Measurements from ENCODE around the gene CAVIN1.
"Not testable (repeated sequence)": the region's sequence is repeated elsewhere in the genome, so short reads cannot be mapped to it uniquely, and the experiment has no call there.

Gene CAVIN1

GRCh38 chr17:42454987-42455386 lies 31.9 kb upstream of the CAVIN1 start:
- H3K4me3 ChIP-seq (ENCODE audit: low read depth, low read length); H3K27ac ChIP-seq (ENCODE audit: low read depth, low read length); H3K27me3 ChIP-seq (ENCODE audit: insufficient read depth, low read length); H3K36me3 ChIP-seq (ENCODE audit: insufficient read depth, low read length); H2AFZ ChIP-seq (ENCODE audit: low read length, unreplicated experiment); H3K79me2 ChIP-seq (ENCODE audit: control insufficient read depth, insufficient read depth, low read length, unreplicated experiment): not testable (repeated sequence)
- H3K4me1 ChIP-seq (ENCODE audit: control insufficient read depth, insufficient read depth, low read length, unreplicated experiment): peaks cover 17% of the 10 kb centered on the region

- H3K27me3 ChIP-seq (ENCODE audit: insufficient read depth, low read length): no peaks in the 10 kb centered on the region
- no peak overlapping the region for H3K27ac ChIP-seq (ENCODE audit: low read depth, low read length)
- H3K36me3 ChIP-seq (ENCODE audit: insufficient read depth, low read length): no peaks in the 10 kb centered on the region
- H3K4me1 ChIP-seq (ENCODE audit: control insufficient read depth, insufficient read depth, low read length, unreplicated experiment): peaks cover 17% of the 10 kb centered on the region
- no peaks in the 10 kb centered on the region for H3K79me2 ChIP-seq (ENCODE audit: control insufficient read depth, insufficient read depth, low read length, unreplicated experiment)
- H2AFZ ChIP-seq (ENCODE audit: low read length, unreplicated experiment): no peak overlapping the region
- no peak overlapping the region for H3K4me3 ChIP-seq (ENCODE audit: low read depth, low read length)
These were observed 30.4 kb upstream of the CAVIN1 start for GRCh38 chr17:42453439-42453838.

GRCh38 chr17:42451270-42451669 lies 28.2 kb upstream of the CAVIN1 start:
- not testable (repeated sequence) for H3K79me2 ChIP-seq (ENCODE audit: control insufficient read depth, insufficient read depth, low read length, unreplicated experiment); H3K4me3 ChIP-seq (ENCODE audit: low read depth, low read length); H2AFZ ChIP-seq (ENCODE audit: low read length, unreplicated experiment); H3K27ac ChIP-seq (ENCODE audit: low read depth, low read length); H3K4me1 ChIP-seq (ENCODE audit: control insufficient read depth, insufficient read depth, low read length, unreplicated experiment); H3K27me3 ChIP-seq (ENCODE audit: insufficient read depth, low read length); H3K36me3 ChIP-seq (ENCODE audit: insufficient read depth, low read length)

DNA sequence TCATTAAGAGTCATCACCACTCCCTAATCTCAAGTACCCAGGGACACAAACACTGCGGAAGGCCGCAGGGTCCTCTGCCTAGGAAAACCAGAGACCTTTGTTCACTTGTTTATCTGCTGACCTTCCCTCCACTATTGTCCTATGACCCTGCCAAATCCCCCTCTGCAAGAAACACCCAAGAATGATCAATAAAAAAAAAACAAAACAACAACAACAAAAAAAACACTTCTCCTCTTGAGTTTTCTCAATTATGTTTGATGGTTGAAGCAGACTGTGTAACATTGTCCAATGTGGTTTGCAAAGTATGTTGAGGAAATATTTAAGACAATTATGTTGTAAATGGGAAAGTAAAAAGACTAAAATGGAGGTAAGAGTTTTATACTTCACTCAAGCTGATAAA lies 26.8 kb upstream of the CAVIN1 start:
- H2AFZ ChIP-seq (ENCODE audit: low read length, unreplicated experiment); H3K27me3 ChIP-seq (ENCODE audit: insufficient read depth, low read length); H3K27ac ChIP-seq (ENCODE audit: low read depth, low read length); H3K79me2 ChIP-seq (ENCODE audit: control insufficient read depth, insufficient read depth, low read length, unreplicated experiment); H3K4me3 ChIP-seq (ENCODE audit: low read depth, low read length); H3K4me1 ChIP-seq (ENCODE audit: control insufficient read depth, insufficient read depth, low read length, unreplicated experiment); H3K36me3 ChIP-seq (ENCODE audit: insufficient read depth, low read length): not testable (repeated sequence)

- not testable (repeated sequence) for H3K36me3 ChIP-seq (ENCODE audit: insufficient read depth, low read length); H2AFZ ChIP-seq (ENCODE audit: low read length, unreplicated experiment); H3K79me2 ChIP-seq (ENCODE audit: control insufficient read depth, insufficient read depth, low read length, unreplicated experiment)
These were observed 26.1 kb upstream of the CAVIN1 start for GRCh38 chr17:42449176-42449575.

GRCh38 chr17:42442196-42442565 lies 19.1 kb upstream of the CAVIN1 start:
- no peaks in the 10 kb centered on the region for H3K36me3 ChIP-seq (ENCODE audit: insufficient read depth, low read length)
- H3K4me1 ChIP-seq (ENCODE audit: control insufficient read depth, insufficient read depth, low read length, unreplicated experiment): peaks cover 3% of the 10 kb centered on the region
- H3K4me3 ChIP-seq (ENCODE audit: low read depth, low read length): no peak overlapping the region
- H3K79me2 ChIP-seq (ENCODE audit: control insufficient read depth, insufficient read depth, low read length, unreplicated experiment): no peaks in the 10 kb centered on the region
- no peaks in the 10 kb centered on the region for H3K27me3 ChIP-seq (ENCODE audit: insufficient read depth, low read length)
- H3K27ac ChIP-seq (ENCODE audit: low read depth, low read length): no peak overlapping the region
- H2AFZ ChIP-seq (ENCODE audit: low read length, unreplicated experiment): no peak overlapping the region

More at GRCh38 chr17:42449176-42449575, 26.1 kb upstream of the CAVIN1 start:
- not testable (repeated sequence) for H3K27me3 ChIP-seq (ENCODE audit: insufficient read depth, low read length); H3K27ac ChIP-seq (ENCODE audit: low read depth, low read length); H3K4me1 ChIP-seq (ENCODE audit: control insufficient read depth, insufficient read depth, low read length, unreplicated experiment); H3K4me3 ChIP-seq (ENCODE audit: low read depth, low read length)

- Histone ChIP-seq H3K4me3 (ENCODE audit: low read depth, low read length) (no peak overlapping the region), H3K27me3 (ENCODE audit: insufficient read depth, low read length) (no peaks in the 10 kb centered on the region), H2AFZ (ENCODE audit: low read length, unreplicated experiment) (no peak overlapping the region), H3K27ac (ENCODE audit: low read depth, low read length) (no peak overlapping the region), H3K79me2 (ENCODE audit: control insufficient read depth, insufficient read depth, low read length, unreplicated experiment) (no peaks in the 10 kb centered on the region), H3K4me1 (ENCODE audit: control insufficient read depth, insufficient read depth, low read length, unreplicated experiment) (peaks cover 8% of the 10 kb centered on the region), H3K36me3 (ENCODE audit: insufficient read depth, low read length) (no peaks in the 10 kb centered on the region)
These were observed 18.5 kb upstream of the CAVIN1 start for GRCh38 chr17:42441371-42442195.

DNA sequence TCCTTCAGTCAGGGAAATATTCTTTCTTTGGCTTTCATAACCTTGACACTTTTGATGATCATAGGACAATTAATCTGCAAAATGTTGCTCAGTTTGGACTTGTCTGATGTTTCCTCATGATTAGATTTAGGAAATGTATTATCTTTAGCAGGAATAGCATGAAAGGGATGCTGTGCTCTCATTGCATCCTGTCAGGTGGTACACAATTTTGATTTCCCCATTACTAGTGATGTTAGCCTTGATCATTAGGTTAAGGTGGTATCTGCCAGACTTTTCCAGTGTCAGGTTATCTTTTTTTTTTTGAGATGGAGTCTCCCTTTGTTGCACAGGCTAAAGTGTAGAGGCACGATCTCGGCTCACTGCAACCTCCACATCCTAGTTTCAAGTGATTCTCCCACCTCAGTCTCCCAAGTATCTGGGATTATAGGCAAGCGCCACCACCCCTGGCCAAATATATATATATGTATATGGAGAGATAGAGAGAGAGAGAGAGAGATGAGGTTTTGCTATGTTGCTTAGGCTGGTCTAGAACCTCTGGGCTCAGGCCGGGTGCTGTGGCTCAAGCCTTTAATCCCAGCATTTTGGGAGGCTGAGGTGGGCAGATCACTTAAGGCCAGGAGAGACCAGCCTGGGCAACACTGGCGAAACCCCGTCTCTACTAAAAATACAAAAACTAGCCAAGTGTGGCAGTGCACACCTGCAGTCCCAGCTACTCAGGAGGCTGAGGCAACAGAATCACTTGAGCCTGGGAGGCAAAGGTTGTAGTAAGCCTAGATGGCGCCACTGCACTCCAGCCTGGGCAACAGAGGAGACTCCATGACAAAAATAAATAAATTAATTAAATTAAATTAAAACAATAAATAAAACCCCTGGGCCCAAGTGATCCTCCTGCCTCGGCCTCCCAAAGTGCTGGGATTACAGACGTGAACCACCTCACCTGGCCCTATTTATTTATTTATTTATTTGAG lies 15.8 kb upstream of the CAVIN1 start:
- Histone ChIP-seq H3K27ac (ENCODE audit: low read depth, low read length) (no peak overlapping the region), H3K4me3 (ENCODE audit: low read depth, low read length) (no peak overlapping the region), H3K27me3 (ENCODE audit: insufficient read depth, low read length) (no peaks in the 10 kb centered on the region), H3K4me1 (ENCODE audit: control insufficient read depth, insufficient read depth, low read length, unreplicated experiment) (peaks cover 14% of the 10 kb centered on the region), H3K79me2 (ENCODE audit: control insufficient read depth, insufficient read depth, low read length, unreplicated experiment) (no peaks in the 10 kb centered on the region), H3K36me3 (ENCODE audit: insufficient read depth, low read length) (no peaks in the 10 kb centered on the region), H2AFZ (ENCODE audit: low read length, unreplicated experiment) (no peak overlapping the region)

- peak overlapping the region; percentile 95 for H3K27ac ChIP-seq (ENCODE audit: low read depth, low read length)
- peaks cover 19% of the 10 kb centered on the region for H3K4me1 ChIP-seq (ENCODE audit: control insufficient read depth, insufficient read depth, low read length, unreplicated experiment)
- H3K36me3 ChIP-seq (ENCODE audit: insufficient read depth, low read length): no peaks in the 10 kb centered on the region
- H3K27me3 ChIP-seq (ENCODE audit: insufficient read depth, low read length): no peaks in the 10 kb centered on the region
- no peak overlapping the region for H3K4me3 ChIP-seq (ENCODE audit: low read depth, low read length)
- peak overlapping the region; percentile 37 for H2AFZ ChIP-seq (ENCODE audit: low read length, unreplicated experiment)
- no peaks in the 10 kb centered on the region for H3K79me2 ChIP-seq (ENCODE audit: control insufficient read depth, insufficient read depth, low read length, unreplicated experiment)
These were observed 13.3 kb upstream of the CAVIN1 start for GRCh38 chr17:42436391-42436790.

GRCh38 chr17:42431758-42432161 lies 8.7 kb upstream of the CAVIN1 start:
- Histone ChIP-seq H3K4me1 (ENCODE audit: control insufficient read depth, insufficient read depth, low read length, unreplicated experiment) (peaks cover 22% of the 10 kb centered on the region), H3K4me3 (ENCODE audit: low read depth, low read length) (no peak overlapping the region), H2AFZ (ENCODE audit: low read length, unreplicated experiment) (no peak overlapping the region), H3K79me2 (ENCODE audit: control insufficient read depth, insufficient read depth, low read length, unreplicated experiment) (no peaks in the 10 kb centered on the region), H3K36me3 (ENCODE audit: insufficient read depth, low read length) (no peaks in the 10 kb centered on the region), H3K27ac (ENCODE audit: low read depth, low read length) (0 out of 2 replicates have a peak overlapping the region, but pooled peaks have one; percentile 4), H3K27me3 (ENCODE audit: insufficient read depth, low read length) (no peaks in the 10 kb centered on the region)
